ENCODE data around the gene ERICH6B.

DNA sequence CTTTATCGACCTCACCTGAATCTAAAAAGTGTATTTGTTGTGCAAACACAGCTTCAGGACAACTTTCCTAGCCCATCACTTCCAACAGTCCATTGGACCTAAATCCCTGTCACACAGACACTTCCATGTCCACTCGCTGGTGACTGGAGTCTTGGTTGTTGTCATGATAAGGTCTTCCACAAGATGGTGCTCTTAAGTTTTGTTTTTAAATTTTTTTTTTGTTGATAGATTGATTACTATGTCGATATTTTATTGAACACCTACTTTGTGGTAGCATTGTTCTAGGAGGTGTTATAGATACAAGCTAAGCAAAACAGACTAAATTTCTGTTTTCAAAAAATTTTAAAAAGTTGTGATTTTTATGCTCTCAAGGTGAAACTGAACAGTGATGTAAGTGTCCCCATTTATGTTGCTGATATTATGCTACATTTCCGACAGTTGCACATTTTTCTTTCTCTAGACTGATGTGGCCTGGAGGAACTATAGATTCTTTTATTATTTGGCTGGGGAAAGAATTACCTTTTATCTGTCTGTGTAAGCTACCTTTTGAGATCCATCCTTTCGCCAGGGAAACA lies 8.1 kb upstream of the ERICH6B start:
- no peak for TF ChIP-seq EZH2 (IDR thresholded peaks at IDR 0.05; ENCODE audit: low read length, unreplicated experiment)
- TF ChIP-seq, protein P1, sequence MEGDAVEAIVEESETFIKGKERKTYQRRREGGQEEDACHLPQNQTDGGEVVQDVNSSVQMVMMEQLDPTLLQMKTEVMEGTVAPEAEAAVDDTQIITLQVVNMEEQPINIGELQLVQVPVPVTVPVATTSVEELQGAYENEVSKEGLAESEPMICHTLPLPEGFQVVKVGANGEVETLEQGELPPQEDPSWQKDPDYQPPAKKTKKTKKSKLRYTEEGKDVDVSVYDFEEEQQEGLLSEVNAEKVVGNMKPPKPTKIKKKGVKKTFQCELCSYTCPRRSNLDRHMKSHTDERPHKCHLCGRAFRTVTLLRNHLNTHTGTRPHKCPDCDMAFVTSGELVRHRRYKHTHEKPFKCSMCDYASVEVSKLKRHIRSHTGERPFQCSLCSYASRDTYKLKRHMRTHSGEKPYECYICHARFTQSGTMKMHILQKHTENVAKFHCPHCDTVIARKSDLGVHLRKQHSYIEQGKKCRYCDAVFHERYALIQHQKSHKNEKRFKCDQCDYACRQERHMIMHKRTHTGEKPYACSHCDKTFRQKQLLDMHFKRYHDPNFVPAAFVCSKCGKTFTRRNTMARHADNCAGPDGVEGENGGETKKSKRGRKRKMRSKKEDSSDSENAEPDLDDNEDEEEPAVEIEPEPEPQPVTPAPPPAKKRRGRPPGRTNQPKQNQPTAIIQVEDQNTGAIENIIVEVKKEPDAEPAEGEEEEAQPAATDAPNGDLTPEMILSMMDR (conservative IDR thresholded peaks at IDR 0.05; ENCODE audit: low read depth, low read length) = peak; percentile 69
